Amygdala (tissue), 56 donors: ENCODE measurements around the gene DMWD.
"Not testable (repeated sequence)": the region's sequence is repeated elsewhere in the genome, so short reads cannot be mapped to it uniquely, and the experiment has no call there.

Experiments
- DNase-seq, 56 donors: peaks; one replicate each; lab custom pipeline; 2025; lab: John Stamatoyannopoulos, UW

DMWD gene

DNA sequence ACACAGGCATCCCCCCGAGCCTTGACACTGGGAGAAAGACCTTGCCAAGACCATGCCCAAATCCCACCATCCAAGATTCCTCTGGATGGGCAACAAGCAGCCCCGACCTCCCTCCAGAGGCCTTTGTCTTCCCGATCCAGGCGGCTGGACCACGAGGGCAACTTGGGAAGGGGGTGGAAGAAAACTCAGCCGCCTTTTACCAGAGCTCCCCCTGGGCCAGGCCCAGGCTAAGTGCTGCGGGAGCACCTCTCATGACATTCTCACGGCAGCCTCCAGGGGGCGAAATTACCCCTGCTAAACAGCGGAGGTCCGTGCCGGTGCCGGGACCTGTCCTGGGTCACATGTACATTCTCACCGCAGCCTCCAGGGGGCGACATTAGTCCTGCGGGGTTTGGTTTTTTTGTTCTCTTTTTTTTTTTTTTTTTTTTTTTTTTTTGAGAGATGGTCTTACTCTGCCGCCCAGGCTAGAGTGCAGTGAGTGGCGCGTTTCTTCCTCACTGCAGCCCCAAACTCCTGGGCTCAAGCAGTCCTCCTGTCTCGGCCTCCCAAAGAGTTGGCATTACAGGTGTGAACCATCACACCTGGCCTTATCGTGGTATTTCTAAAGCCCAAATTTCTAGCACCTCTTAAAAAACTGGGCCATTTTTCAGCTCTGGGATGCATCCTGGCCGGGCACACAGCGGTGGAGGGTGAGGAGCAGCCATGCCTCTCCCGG is 24.5 kb upstream of the DMWD start:
- DNase-seq: peak in 54 of 56 donors; percentile 16 to 85 (median 63)

DNA sequence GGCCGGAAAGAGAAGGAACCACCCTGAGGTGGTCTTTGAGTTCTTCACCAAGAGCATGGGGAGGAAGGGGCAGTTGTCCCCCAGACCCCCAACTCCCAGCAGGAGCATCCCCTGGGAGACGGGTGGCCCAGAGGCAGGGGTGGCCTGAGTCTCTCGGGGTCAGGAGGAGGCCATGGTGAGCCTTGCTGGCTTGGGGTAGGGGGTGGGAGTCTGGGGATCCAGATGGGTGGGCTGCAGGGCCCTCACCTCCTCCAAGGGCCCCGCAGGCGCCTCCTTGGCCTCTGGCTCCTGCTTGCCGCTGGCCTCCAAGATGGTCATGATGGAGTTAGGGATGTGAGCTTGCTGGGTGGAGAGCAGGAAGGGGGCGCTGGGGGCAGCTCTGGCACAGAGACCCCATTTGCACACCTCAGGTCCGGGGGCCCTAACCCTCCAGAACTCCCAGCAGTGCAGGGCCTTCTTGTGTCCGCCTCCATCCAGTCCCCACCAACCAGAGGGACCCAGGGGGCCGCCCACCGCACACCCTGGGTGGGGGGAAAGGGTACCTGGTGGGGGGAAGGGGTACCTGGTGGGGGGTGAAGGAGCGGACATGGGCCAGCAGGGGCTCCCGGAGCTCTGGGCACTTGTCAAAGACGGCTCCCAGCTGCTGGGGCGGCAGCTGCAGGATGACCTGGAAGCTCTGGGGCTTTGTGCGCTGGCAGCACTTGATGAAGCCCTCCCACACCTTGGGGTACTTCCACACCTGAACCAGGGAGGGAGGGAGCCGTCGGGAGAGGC is 23.8 kb upstream of the DMWD start:
- DNase-seq: no peak

DNA sequence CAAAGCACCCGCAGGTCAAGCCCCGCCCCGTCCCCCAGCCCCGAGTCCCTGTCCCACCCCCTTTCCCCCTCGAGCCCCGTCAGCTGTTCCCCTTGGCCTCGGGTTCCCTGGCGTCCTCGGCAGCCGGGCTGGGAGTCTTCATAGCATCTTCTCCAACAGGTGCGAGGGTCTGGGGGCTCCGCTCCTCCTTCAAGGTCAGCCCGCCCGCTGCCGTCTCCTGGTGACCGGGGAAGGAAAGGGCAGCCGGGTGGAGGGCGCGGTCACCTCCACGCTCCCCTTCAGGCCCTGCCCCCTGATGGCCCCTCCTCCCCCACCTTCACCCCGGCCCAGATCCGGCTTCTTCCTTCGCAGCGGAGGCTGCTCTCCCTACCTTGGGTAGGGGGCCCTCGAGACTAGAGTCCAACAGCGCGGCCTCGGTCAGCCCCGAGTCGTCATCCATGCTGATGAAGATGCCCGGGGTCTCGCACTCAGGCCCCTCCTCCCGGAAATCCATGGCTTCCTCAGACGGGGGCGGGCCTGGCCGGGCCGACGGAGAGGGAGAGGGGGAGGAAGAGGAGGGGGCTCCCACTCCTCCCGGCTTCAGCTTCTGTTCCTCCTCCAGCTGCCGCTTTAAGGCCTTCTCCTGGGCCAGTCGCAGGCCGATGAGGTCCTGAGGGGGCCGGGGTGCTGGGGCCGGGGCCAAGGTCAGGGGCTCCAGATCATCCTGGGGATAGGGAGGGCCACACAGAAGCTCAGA is 23.0 kb upstream of the DMWD start:
- peak in 3 of 56 donors; percentile 26 to 35 (median 32) for DNase-seq

DNA sequence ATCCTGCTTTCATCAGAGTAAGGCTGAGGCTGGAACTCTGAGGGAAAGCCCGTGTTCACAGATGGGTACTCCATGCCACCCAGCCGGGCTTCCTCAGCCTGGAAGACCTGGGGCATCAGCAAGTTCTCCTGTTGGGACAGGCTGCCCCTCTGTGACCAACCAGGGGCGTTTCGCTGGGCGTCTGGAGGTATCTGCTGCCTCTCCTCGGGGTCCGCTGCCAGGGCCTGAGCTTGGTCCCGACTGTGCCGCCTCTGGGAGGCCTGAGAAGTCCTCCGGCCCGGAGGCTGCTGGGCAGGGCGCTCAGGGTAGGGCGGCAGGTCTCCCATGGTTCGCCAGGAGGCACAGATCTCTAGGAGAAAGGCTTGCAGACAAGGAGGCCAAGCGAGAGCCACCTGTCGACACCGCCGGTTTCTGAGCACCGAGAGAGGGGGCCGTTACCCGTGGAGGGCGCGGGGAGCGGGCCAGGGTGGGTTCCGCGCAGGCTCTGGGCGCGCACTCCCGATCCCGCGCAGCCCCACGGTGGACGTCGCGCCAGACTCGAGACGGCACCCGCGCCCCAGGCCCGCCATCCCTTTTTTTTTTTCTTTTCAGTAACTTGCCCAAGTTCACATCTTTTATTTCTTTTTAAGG is 22.3 kb upstream of the DMWD start, which contains the start of gene RSPH6A:
Gene RSPH6A, minus strand, starts transcription at position 458 of the 630 bp plus-strand sequence. Its CDS starts 132 bp downstream, at position 326.
- no peak for DNase-seq

DNA sequence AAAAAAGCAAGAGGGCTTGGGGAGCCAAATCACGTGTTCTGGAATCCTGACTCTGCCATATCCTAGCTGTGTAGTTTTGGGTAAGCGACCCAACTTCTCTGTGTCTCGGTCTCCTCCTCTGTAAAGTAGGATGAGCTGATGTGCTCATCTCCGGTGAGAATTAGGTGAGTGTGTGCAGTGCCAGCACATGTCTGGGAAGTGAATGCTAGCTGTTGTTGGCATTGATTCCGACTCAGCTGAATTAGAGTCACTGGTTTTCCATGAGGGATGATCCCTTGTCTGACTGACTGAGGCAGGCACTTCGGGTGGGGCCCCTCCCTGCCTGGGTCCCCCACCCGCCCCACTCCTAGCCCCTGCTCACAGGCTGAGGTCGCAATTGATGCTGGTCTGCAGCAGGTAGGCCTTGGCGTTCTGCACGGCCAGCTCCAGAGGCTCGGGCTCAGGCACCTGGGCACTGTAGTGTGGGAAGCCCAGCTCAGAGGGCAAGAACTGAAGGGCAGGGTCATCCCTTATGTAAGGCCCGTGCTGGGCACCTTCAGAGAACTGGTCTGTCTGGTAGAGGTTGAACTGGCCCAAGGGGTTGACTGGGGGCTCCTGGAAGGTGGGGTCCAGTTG is 21.6 kb upstream of the DMWD start:
- DNase-seq: no peak

DNA sequence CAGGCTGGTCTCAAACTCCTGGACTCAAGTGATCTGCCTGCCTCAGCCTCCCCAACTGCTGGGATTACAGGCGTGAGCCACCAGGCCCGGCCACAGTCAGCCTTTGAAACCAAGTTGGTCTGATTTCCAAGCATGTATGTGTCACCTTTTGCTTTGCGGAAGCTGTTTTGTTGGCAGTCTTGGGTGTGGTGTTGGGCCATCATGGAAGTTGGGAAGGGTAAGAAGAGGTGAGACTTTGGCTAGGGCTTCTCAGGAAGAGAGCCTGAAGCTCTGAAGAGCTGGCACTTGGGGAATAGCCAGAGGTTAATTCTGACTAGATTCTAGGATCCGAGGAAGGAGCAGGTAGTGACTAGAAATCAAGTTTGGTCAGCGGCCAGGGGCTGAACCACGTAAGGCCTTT is 19.7 kb upstream of the DMWD start:
- DNase-seq: no peak

DNA sequence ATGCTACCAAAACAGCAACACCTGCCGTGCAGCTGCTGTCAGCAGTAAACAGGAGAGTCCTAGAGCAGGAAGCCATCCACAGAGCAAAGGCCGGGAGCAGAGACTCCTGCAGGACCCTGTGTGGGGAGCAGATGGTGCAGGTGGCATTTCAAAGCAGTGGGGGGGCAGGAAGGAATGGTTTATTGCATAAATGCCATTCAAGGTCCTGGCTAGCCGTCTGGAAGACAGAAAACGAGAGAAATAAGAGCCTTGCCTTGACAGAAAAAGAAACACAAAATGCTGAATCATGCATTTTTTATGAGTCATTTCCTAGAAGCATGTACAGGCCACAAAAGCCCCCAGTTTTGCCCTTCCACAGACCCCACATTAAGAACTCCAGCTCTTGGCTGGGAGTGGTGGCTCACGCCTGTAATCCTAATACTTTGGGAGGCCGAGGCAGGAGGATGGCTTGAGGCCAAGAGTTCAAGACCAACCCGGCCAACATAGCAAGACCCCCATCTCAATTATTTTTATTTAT is 17.1 kb upstream of the DMWD start:
- no peak for DNase-seq

DNA sequence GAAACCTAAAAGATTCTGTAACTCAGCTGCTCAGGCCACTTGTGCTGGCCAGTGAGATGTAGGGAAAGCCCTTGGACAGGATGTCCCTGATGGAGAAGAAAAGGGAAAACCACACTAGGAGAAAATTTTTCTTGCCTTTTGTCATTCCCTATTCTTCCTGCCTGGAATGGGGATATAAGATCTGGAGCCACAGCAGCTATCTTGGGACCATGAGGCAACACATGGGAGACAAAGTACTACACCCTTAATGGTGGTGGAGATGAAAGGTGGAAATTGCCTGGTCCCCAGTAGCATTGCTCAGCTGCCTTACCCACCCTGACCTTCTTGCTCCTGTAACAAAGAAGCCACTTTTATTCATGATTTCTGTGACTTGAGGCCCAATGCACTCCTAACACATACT is 13.1 kb upstream of the DMWD start:
- no peak for DNase-seq

DNA sequence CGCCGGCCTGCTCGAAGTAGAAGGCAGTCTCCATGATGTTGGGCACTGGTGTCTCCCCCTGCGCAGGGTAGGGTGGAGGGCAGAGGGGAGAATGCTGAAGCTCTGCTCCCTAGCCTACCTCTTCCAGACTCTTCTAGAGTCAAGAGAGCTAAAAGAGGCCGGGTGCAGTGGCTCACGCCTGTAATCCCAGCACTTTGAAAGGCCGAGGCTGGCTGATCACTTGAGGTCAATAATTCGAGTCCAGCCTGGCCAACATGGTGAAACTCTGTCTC is 12.2 kb upstream of the DMWD start:
- DNase-seq: no peak

DNA sequence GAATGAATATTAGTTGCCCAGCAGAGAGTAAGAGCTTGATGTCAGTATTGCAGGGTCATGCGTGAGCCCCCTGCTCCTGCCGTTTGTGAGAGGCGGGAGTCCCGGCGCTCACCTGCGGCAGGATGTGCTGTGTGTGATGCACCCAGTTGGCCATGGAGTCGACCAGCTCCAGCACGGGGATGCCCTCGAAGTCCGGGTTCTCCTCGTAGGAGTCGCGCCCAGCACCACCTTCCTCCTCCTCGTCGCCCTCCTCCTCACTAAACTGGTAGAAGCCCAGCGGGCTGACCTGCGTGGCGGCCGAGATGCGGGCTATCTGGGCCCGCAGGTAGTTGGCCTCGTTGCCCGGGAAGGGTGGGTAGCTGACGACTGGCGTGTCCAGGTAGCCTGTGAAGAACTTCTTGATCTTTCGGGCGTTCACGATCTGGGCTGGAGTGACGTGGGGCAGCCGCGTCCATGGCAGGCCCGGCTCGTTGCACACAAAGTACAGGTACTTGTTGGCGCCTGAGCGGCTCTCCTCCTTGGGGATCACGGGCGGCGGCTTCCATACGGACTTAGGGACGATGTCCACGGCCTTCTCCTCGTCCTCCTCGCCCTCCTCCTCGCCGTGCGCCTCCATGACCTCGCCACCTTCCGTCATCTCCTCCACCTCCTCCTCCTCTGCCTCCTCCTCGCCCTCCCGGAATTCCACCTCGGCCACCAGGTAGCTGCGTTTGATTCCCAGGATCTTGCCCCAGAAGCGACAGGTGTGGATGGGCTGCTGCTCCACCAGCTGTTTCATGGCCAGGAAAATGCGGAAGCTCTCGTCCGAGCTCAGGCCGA is 11.7 kb upstream of the DMWD start:
- no peak for DNase-seq

DNA sequence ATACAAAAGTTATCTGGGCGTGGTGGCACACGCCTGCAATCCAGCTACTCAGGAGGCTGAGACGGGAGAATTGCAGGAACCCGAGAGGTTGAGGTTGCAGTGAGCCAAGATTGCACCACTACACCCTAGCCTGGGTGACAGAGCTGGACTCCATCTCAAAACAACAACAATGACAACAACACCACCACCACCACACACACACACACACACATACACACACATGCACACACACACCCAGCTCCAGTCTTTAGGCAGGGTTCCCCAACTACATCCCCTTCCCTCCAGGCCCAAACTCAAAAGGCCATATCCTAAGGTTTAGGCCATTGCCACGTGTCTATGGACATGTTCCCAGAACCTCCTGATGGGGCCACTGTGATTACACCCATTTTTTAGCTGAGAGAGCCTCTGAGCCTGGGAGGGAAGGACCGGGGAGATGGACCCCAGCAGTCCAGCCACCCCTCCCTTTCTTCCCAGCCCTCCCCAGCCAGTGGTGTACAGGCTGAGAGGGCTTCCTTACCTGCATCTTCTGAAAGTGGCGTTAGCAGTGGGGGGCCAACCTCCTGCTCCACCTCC is 9.0 kb upstream of the DMWD start:
- no peak for DNase-seq

DNA sequence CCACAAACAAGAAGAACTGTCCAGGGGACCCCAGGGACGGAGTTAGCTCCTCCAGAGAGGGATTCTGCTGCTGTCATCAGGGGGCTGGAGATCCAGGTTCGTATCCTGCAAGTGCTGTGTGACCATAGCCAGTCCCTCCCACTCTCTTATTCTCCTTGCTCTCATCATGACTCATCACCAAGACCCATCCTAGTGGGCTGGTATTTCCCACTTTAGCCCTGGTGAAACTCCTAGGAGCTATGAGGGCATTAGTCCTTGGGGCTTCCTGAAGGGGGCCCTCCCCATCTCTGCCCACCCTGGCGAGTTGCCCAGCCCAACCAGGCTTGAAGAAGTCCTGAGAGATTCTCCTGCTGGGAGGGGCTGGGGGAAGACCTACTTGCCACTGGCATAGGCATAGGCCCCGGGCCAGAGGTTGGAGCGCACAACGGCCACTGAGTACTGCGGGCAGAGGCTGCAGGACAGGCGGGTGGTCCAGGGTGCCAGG is 7.5 kb upstream of the DMWD start:
- no peak for DNase-seq

DNA sequence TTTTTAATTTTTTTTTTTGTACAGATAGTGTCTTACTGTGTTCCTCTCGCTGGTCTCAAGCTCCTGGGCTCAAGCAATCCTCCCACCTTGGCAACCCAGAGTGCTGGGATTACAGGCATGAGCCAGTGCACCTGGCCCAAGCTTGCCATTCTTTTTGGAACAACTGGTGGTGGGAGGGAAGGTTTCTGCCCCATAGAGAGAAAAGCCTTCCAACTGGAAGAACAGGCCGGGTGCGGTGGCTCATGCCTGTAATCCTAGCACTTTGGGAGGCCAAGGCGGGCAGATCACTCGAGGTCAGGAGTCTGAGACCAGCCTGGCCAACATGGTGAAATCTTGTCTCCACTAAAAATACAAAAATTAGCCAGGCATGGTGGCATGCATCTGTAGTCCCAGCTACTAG is 6.9 kb upstream of the DMWD start:
- DNase-seq: not testable (repeated sequence)

DNA sequence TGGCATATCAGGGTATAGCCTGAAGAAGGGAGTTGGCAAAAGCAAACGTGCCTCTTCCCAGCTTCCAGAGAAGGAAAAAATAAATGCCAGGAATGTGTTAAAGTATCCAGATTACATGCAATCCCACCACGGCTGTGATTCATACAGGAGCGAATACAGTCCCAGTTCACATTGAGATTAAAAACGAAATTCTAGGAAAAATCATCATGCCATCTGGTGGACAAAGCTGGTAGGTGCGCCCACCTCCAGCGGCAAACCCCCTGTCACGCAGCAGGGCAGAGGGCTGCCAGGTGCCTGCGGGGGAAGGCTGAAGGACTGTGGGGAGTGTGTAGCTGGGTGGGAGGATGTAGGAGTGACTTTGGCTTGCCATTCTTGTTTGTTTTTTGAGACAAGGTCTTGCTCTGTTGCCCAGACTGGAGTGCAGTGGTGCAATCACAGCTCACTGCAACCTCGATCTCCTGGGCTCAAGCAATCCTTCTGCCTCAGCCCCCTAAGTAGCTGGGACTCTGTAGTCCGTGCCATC is 6.4 kb upstream of the DMWD start:
- DNase-seq: peak in 30 of 56 donors; percentile 8 to 72 (median 29)

DNA sequence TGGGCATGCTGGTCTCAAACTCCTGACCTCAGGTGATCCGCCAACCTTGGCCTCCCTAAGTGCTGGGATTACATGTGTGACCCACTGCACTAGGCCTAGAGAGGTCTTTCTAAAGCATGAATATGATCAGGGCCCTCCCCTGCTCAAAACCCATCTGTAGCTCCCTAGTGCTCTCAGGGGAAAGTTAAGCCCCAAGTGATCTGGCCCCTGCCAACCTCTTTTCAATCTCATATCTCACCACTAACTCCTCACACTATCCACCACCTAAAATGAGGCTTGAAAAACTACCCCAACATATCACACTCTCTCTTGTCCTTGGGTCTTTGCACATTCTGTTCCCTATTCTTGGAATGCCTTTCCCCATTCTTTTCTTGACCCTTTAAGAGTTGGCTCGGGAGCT is 2.0 kb upstream of the DMWD start:
- no peak for DNase-seq

DNA sequence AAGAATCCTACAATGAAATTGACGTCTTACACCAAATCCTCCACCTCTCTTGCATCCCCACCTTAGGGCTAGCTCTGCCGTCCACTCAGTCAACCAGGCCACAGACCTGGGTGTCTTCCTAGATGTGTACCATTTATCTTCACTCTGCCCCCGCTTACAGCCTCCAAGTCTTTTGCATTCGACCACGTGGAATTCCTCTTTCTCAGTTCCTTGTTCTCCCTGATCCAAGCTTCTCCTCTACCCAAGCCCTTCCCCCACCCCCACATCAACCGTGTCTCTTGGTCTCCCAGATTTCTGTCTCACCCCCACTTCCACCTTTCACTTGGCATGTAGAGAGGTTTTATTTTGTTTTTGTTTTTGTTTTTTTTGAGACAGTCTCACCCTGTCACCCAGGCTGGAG is 1.2 kb upstream of the DMWD start:
- DNase-seq: no peak

DNA sequence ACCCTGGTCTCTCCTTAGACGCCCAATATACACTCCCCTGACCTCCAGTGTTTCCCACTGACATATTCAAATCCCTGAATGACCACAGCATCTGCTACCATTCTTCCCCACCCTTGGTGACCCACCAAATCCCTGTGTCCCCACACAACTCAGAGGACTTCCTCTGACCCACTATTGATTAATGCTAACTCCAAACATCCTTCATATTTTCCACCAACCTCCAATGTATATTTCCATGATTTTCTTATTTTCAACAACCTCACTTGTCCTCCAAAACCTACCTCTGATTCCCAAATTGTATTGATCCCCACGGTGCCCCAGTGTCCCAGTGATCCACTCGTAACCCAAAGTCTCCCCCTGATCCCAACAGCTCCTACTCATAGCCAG is 526 bp upstream of the DMWD start:
- DNase-seq: no peak

DNA sequence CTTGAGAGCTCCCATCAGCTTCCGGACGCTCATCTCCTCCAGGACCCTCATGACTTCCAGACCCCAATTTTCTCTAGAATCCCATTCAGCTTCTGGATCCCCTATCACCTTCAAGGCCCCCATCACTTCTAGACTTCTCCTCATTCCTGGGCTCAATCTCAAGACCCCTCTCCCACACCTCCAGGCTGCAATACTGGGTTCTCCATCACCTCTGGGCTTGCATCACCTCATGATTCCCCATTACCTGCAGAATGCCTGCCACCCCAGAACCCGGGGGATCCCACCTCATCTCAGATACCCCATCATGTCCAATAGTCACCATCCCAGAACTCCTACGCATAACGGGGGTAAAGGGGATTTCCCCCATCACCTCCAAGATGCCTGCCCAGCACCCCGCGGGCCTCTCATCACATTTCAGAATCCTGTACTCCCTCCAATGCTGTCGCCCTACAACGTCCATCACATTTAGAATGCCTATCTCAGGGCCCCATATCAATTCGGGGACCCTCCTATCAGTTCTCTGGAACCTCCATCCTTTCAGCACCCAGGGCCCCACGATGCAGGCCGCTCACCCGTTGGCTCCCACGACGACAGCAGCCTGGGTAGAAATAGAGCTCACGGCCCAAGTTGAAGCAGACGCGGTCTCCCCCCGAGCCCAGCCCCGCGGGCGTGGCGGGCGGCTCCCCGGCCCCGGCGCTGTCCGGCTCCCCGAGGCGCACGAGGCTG is 738 bp downstream of the DMWD start:
- DNase-seq: no peak
